NCI-H2227 treated with DMSO at 0.1 percent for 48 hours (cell line): Measurements from ENCODE around the gene WWC2.
"Not testable (repeated sequence)": the region's sequence is repeated elsewhere in the genome, so short reads cannot be mapped to it uniquely, and the experiment has no call there.

ENCODE experiments used
- DNase-seq: peaks from one replicate; lab custom pipeline; 2025; lab: John Stamatoyannopoulos, UW

WWC2 gene

DNA sequence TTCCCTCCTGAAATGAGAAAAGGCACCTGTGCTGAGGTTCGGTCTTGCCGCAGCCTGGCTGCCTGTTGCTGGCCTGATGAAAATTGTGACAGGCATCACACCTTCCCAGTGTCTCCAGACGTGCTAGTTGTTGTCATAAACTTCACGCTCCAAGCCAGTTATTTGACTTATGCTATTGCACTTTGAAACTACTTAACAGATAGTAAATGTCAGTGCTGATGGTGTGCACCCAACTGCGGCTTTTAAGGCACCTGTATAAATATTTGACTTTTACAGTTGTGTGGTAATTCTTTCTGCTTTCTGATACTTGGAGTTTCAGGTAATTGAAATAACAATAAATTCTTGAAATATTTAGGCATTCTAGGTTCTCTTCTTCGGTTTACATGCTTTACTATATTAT is 1.8 kb downstream of the WWC2 start:
- no peak for DNase-seq

DNA sequence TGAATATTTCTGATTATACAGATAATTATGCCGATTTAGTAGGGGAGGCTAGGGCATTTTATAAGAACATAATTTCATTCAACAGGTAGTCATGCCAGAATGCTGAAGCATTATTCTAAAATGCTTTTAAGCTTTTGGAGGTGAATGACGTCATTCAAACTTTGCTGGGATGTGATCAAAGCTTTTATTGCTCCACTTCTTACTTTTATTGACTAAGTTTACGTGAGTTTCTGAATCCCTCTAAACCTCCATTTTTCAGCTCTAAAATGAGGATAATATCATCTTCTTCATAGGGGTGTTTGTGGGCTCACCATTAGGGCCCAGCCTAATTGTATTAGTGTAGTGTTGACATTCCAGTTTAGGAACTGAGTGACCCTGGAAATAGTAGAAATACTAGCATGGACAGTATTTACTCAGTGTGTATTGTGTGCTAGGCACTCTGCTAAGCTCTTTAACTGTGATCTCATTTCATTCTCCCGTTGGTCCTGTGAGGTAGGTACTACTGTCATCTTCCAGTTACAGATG is 3.0 kb downstream of the WWC2 start:
- DNase-seq, result no peak

DNA sequence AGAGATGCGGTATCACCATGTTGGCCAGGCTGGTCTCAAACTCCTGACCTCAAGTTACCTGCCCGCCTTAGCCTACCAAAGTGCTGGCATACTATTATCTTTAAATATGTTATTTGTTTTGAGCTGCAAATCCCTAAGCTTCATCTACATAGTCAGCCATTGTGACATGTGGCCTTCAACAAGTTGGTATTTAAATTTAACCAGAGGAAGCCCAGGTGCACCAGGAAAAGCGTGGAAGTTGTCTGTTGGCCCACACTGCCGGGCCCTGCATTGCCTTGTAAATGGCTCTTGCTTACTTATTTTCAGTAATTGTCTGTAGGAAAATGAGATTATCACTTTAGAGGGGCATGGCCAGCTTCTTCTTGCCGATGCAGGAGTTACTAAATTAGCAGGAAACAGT is 6.0 kb downstream of the WWC2 start:
- no peak for DNase-seq

DNA sequence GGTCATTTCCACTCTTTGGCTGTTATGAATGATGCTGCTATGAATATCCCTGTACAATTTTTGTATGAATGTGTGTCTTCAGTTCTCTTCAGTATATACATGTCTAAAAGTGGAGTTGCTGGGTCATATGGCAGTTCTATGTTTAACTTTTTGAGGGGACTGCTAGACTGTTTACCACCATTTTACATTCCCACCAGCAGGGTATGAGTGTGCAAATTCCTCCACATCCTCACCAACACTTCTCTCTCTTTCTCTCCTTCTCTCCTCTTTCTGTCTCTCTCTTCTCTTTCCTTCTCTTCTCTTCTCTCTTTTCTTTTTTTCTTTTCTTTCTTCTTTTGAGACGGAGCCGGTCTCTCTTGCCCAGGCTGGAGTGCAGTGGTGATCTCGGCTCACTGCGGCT is 7.8 kb downstream of the WWC2 start:
- no peak for DNase-seq

DNA sequence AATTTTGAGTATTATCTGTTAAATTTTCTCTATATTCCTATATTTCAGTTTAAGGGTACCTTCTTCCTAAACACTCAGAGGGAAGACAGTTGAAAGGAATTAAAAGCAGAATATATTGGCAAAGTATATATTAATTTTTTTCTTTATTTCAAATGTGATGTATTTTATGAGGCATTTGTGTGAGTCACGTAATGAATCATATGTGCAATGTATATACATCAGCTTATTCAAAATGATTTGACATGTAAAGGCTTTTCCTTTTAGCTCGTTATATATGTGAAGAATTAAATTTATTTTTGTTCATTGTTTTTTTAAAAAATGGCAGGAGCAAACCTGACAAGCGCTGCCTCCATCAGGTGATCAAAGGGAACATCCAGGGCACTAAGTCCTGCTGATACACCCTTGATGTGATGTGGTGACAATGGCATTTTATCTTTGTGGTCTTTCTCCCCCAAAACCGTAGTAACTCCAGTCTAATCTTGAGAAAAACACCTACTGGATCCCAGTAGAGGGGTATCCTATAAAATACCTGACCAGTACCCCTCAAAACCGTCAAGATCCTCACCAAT is 8.9 kb downstream of the WWC2 start:
- no peak for DNase-seq

DNA sequence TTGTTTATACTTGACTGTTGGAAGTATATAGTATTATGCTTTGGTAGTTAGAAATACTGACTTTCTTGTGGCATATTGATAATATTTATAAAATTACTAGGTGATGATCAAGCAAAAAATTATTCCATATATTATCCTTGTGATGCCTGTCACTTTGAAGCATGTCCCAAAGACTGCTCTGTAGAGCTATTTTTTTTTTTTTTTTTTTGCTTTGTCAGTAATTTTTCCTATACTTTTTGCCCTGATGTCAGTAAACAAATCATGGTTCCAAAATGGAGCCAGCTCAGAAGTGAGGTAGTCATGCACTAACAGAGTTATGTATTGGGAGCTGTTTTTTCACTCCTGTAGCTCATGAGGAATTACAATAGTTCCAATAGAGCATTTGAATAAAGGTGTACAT is 11.2 kb downstream of the WWC2 start:
- DNase-seq, result no peak

DNA sequence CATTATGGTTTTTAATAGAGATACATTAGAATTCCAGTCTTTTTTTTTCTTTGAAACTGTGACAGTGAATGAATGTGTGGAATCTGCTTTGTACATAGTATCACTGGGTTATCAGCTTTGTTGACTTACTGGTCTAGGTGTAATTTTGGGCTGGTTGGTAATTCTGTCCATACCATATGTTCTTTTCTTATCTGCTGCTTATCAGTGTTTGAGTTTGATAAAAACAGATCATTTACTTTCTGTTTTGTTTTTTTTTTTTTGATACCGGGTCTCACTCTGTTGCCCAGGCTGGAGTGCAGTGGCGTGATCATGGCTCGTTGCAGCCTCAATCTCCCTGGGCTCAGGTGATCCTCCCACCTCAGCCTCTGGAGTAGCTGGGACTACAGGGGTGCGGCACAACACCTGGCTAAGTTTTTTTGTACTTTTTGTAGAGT is 12.4 kb downstream of the WWC2 start:
- DNase-seq, result no peak

DNA sequence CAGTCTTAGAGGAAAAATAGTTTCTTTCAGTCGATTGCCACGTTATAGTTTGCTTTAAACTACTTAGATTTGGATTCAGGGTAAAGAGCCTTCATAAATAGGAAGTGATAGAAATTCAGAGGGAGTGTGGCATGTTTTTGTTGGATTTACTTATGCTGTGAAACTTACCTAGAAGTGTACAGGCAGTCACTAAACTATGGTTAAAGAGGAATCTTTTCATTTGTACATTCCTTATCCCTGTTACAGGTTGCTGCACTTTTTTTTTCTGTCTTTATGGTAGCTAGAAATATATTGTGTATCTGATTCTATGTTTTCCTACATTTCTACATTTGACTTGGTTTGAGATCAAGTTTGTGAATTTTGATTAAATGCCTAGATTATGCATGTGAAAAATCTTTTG is 19.1 kb downstream of the WWC2 start:
- DNase-seq, result no peak

DNA sequence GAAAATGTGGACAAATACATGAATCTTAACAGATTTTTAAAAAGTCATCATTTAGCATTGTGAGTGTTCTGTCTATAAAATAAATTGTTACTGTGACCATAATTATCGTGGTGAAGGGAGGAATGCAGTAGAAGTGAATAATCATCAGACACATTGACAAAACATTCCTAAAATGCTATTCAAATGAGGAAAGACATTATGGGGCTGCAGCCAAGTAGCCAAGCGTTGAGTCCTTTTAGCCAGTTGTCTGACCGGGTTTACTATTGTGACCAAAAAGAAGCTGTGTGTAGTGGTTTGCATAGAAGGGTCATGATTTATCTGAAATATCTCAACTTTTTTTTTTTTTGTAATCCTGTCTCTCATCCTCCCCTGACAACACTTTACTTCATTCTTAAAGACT is 19.5 kb downstream of the WWC2 start:
- no peak for DNase-seq

DNA sequence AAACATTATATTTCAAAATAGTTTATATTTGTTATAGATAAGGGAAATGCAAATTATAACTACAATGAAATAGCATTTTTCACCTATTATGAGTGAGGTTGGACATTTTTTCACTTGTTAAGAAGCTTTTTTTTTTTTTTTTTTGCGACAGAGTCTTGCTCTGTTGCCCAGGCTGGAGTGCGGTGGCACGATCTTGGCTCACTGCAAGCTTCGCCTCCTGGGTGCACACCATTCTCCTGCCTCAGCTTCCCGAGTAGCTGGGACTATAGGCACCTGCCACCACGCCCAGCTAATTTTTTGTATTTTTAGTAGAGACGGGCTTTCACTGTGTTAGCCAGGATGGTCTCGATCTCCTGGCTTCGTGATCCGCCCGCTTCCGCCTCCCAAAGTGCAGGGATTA is 22.6 kb downstream of the WWC2 start:
- not testable (repeated sequence) for DNase-seq

DNA sequence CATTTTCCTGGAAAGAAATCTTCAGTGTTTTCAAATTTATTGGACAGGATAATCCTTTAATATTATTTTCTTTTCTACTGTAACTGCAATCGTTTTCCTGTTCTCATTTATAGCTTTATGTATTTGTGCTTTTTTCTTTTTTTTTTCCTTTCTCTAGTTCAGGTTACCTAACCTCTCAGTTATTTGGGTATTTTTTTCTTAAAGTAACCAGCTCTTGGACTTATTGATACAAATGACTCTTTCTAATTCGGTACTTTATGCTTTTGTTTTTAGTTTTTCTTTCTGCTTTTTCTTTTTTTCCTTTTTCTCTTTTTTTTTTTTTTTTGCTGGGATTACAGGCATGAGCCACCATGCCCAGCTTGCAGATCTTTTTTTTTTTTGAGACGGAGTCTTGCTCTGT is 25.2 kb downstream of the WWC2 start:
- no peak for DNase-seq

DNA sequence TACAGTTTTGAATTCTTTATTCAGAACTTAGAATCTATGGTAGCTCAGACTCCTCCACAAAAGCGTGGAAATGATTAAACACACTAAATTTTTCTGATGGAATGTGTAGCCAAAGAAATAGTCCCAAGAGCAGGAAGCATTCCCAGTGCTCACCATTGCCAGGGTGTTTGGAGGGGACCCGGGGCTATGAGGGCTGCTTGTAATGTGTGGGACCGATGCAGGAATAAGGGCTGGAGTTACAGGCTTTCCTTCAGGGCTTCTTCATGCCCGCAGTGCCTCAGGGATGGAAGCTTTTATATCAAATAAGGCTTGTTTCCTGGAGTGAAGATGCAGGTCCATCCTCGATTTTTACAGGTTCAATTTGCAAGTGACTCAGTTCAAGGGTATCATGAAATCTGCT is 25.8 kb downstream of the WWC2 start:
- no peak for DNase-seq

DNA sequence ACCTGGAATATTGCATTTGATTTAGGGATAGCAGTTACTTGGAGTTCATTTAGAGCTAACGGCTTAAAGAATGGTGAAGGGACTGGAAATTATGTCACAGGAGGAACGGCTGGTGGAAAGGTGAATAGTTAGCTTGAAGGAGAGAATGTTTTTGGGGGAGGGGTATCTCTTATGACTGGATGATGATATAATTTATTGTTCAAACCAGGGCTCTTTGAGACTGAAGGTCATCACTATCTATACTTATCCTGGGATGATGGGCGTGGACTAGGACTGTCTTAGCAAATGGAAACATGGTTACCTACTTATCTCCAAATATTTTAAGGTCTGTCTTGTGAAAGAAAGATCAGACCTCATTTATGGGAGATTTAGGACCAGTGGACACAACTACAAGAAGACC is 30.1 kb downstream of the WWC2 start:
- DNase-seq, result no peak

DNA sequence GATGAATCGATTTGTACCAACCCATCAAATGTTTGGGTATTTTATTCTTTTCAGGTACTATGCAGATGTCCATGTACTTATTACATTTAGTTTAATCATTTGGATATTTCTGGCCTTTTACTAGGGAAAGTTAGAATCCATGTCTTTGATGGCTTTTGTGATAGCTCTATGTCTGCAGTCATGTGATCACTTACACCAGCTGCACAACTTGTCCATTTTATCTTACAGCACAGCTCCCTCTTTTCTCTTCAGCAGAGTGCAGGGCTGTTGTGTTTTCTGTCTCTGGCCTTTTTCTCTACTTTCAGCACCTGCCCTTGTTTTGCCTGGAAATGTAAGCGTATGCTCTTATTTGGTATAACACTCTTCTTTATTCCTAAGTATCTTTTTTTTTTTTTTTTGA is 30.6 kb downstream of the WWC2 start:
- DNase-seq, result no peak

DNA sequence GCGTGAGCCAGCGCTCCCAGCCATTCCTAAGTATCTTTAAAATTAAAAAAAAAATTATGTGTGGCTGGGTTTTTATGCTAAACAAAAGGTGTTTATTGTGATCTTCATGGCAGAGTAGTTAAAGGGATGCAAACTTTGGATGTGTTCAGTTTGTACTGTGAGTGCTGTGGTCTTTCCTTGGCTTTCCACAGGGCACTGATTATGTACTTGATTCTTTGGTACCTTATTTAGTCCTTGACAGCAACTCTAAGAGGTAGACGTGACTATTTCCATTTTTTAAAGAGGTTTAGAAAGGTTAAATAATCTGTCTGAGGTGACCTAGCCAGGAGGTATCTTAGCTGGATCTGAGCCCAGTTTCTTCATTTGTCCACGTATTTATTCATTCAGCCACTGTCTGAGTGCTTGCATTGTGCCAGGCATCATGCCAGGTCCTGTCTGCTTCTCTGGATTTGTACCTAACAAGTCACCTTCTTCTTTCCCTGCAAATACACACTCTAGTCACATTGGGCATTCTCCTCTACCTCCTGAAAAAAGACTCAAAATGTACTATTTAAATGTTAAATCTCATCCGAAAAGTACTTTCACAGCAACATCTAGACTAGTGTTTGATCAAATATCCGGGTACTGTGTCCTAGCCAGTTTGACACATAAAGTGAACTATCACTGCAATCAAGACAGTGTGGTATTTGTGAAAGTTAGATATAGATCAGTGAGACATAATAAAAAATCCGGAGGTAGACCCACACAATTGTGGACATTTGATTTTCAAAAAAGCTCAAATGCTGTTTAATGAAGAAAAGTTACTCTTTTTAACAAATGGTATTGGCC is 31.5 kb downstream of the WWC2 start:
- no peak for DNase-seq

DNA sequence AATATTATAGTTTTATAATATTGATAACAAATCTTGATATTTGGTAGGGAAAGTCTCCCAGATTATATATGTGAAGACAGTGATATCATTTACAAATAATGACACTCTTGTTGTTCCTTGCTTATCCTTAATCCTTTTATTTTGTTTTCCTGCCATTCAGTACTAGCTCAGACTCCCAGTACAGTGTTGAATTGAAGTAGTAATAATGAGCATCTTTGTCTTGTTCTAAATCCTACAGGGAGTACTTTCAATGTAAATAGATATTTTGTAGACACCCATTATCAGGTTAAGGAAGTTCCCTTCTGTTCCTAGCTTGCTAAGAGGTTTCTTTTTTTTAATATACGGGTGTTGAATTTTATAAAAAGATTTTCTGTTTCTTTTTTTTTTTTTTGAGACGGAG is 33.0 kb downstream of the WWC2 start:
- no peak for DNase-seq

DNA sequence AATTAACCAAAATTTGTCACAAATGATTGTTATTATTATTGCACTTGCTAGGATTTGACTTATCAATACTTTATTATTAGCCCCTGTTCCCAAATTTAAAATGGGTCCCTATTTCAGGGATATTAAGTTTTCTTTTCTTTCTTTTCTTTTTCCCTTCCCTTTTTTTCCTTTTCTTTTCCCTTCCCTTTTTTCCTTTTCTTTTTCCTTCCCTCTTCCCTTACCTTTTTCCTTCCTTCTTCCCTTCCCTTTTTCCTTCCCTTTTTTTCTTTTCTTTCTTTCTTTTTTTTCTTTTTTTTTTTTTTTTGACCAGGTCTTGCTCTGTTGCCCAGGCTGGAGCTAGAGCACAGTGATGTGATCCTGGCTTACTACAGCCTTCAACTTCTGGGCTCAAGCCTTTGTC is 33.8 kb downstream of the WWC2 start:
- no peak for DNase-seq

DNA sequence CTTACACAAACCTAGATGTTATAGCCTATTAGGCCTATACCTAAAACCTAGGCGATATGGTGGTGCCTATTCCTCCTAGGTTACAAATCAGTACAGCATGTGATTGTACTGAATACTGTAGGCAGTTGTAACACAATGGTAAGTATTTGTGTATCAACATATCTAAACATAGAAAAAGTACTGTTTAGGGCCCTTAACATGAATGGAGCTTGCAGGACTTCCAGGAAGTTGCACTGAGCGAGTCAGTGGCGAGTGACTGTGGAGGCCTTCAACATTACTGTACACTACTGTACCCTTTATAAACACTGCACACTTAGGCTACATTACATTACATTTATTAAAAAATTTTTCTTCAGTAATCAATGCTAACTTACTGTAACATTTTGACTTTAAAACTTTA is 37.8 kb downstream of the WWC2 start:
- no peak for DNase-seq

DNA sequence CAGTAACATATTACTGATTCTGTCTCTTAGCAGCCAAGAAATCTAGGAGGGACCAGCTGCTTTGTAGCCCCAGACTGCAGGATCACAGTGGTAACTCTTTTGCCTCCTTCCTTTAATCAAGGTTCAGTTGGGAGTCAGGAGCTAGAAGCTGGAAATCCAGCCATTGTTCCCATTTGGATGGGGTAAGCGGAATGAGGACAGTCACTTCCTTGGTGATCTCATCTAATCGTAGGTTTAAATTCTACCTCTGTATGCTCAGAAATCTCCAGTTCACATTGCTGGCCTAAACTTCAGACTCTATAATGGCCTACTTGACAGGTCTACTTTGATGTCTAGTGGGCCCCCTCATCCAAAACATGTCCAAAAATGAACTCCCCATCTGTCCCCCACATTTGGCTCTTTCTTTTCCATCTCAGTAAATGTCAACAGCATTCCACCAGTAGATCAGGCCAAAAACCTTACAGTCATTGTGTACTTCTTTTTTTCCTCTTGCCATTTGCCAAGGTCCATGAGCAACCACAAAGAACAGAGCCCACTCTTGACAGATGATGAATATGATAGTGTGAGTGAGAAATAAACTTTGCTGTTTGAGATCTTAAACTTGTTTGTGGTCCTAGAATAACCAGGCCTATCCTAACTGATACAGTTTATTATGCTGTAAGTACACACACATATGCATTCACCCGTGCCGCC is 40.1 kb downstream of the WWC2 start:
- no peak for DNase-seq

DNA sequence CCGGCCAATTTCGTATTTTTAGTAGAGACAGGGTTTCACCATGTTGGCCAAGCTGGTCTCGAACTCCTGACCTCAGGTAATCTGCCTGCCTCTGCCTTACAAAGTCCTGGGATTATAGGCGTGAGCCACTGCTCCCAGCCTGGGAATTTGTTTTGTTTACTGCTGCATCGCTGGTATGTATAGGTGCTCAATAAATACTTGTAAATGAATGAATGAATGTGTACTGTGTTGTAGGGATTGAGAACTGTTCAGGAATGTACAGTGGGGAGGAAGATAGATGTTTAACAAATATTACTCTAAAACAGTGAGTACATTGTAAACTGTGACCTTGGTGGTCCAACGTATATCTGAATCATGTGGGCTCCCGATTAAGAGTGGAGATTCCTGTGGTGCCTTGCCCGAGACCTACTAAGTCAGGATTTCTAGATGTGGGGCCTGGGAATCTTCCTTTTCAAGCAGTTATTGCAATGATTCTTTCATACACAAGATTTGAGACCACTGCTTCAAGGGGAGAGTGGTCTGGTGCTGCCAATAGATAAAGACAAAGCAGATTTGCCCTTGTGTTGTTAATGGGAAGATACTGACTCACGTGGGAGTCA is 41.0 kb downstream of the WWC2 start:
- DNase-seq, result no peak

DNA sequence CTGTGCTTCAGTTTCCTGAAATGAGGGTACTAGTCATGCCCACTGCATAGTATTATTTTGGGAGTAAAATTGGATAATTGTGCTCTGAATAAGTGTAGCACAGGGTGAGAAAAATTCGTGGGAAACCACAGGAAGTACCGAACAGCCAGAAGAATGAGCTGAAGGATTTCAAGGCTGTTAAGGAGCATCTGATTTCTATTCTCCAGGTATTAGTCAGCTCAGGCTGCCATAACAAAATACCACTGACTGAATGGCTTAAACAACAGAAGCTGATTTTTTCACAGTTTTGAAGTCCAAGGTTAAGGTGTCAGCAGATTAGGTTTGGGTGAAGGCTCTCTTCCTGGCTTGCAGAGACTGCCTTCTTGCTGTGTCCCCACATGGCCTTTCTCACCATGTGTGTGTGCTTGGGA is 41.9 kb downstream of the WWC2 start:
- no peak for DNase-seq

DNA sequence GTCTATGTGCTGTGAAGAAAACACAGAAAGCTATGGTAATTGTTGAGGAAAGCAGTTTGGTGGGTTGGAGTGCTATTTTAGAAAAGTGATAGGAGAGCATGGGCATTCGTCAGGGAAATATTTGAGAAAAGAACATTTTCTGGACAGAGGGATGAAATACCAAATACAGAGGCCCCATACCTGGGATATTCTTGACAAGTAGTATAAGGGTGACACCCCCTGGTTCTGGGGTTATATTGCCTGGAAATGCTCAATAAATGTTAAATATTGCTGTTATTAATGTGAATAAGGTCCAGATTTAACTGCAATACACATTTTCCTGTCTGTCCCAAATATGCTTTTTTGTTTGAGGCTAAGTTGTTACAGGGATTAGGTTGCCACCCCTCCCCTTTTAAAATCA is 42.9 kb downstream of the WWC2 start:
- DNase-seq, result no peak
